HepG2 (cell line): ENCODE measurements around the gene IFIH1.

Experiments
- ATF2 ChIP-seq: sonication (generic); formaldehyde crosslinking; IDR thresholded peaks from 2 replicates; pipeline ENCODE4 v1.4.0; 2020; ENCODE audit warnings: missing genetic modification reagents
- BHLHE40 ChIP-seq: IDR thresholded peaks from 2 replicates; pipeline ENCODE4 v1.6.1; 2011; ENCODE audit warnings: low read length, improper control_type of control experiment
- MAZ ChIP-seq, 2 experiments: sonication (generic) in 1 of 2; formaldehyde crosslinking in 1 of 2; IDR thresholded peaks; 2 replicates each; pipeline versions ENCODE4 v1.5.0 to v1.6.1; 2012 to 2020; ENCODE audit warnings: low read depth in 2 of 2, mild to moderate bottlenecking in 2 of 2, borderline replicate concordance in 1 of 2, improper control_type of control experiment in 1 of 2, low read length in 1 of 2, missing genetic modification reagents in 1 of 2, moderate library complexity in 1 of 2
- RXRA ChIP-seq: sonication (generic); formaldehyde crosslinking; IDR thresholded peaks from 2 replicates; pipeline ENCODE4 v1.5.1; 2020; ENCODE audit warnings: missing genetic modification reagents
- SYNCRIP ChIP-seq: fragments of 200-400 bp; formaldehyde crosslinking; IDR thresholded peaks from 2 replicates; pipeline ENCODE4 v1.6.1; 2018; ENCODE audit warnings: mild to moderate bottlenecking, low read depth, low read length; ENCODE audit not compliant: insufficient read depth
- XRCC5 ChIP-seq: fragments of 200-400 bp; formaldehyde crosslinking; optimal IDR thresholded peaks from 2 replicates; pipeline ENCODE3; 2017; ENCODE audit warnings: mild to moderate bottlenecking, low read length
- ZNF10 ChIP-seq: sonication (generic); formaldehyde crosslinking; IDR thresholded peaks from 2 replicates; pipeline ENCODE4 v1.4.0; 2020; ENCODE audit warnings: mild to moderate bottlenecking, low read depth, missing genetic modification reagents, borderline replicate concordance

GRCh38 chr2:162297925-162298552, 20.4 kb downstream of the IFIH1 start:
- TF ChIP-seq MAZ (IDR thresholded peaks at IDR 0.05; ENCODE audit: borderline replicate concordance, low read depth, low read length) = no peak
- TF ChIP-seq MAZ (CRISPR knock-in tag; IDR thresholded peaks at IDR 0.05; ENCODE audit: low read depth) = no peak
- no peak for TF ChIP-seq ZNF10 (CRISPR knock-in tag)
- TF ChIP-seq XRCC5 = no peak
- no peak for TF ChIP-seq SYNCRIP
- no peak for TF ChIP-seq RXRA (CRISPR knock-in tag)
- no peak for TF ChIP-seq BHLHE40
- TF ChIP-seq ATF2 (CRISPR knock-in tag) = no peak
